CD4-positive, alpha-beta T cell treated with Interferon alpha-2 for 1 hour (primary cell): ENCODE measurements around the gene FAM135A.

ENCODE experiments used
- DNase-seq, 2 donors: peaks; one replicate each; pipeline ENCODE4 v3.0.0-alpha.2; 2020 to 2022

The FAM135A gene

GRCh38 chr6:70413114-70413991 is at the start of gene FAM135A:
Gene FAM135A, plus strand, starts transcription at chr6:70413508. Its CDS starts 14,835 bp downstream, at chr6:70428343.
- DNase-seq: peak; percentile 97

GRCh38 chr6:70363741-70364493 is 49.4 kb upstream of the FAM135A start:
- no peak for DNase-seq

- DNase-seq: peak; percentile 53 to 72
Observed at GRCh38 chr6:70369332-70369950, 43.9 kb upstream of the FAM135A start.

- DNase-seq: no peak
Observed at GRCh38 chr6:70370496-70370895, 42.8 kb upstream of the FAM135A start.

GRCh38 chr6:70371454-70372105 is 41.7 kb upstream of the FAM135A start:
- peak in 1 of 2 donors; percentile 65 for DNase-seq

GRCh38 chr6:70375166-70375565 is 38.1 kb upstream of the FAM135A start:
- DNase-seq: no peak

- no peak for DNase-seq
Observed at GRCh38 chr6:70375882-70376281, 37.4 kb upstream of the FAM135A start.

- no peak for DNase-seq
Observed at GRCh38 chr6:70376628-70377027, 36.7 kb upstream of the FAM135A start.

GRCh38 chr6:70377372-70377771 is 35.9 kb upstream of the FAM135A start:
- no peak for DNase-seq

GRCh38 chr6:70379473-70380013 is 33.8 kb upstream of the FAM135A start:
- DNase-seq: no peak

GRCh38 chr6:70380252-70380651 is 33.1 kb upstream of the FAM135A start:
- no peak for DNase-seq

- no peak for DNase-seq
Observed at GRCh38 chr6:70380771-70381416, 32.4 kb upstream of the FAM135A start.

GRCh38 chr6:70381417-70381782 is 31.9 kb upstream of the FAM135A start:
- DNase-seq: no peak

GRCh38 chr6:70385901-70386300 is 27.4 kb upstream of the FAM135A start:
- no peak for DNase-seq

GRCh38 chr6:70388814-70389213 is 24.5 kb upstream of the FAM135A start:
- no peak for DNase-seq

GRCh38 chr6:70389261-70389660 is 24.0 kb upstream of the FAM135A start:
- no peak for DNase-seq

GRCh38 chr6:70390067-70390466 is 23.2 kb upstream of the FAM135A start:
- DNase-seq: no peak

GRCh38 chr6:70391492-70391891 is 21.8 kb upstream of the FAM135A start:
- DNase-seq: no peak

GRCh38 chr6:70394518-70395300 is 18.6 kb upstream of the FAM135A start:
- no peak for DNase-seq

- no peak for DNase-seq
Observed at GRCh38 chr6:70395301-70395672, 18.0 kb upstream of the FAM135A start.

GRCh38 chr6:70396163-70396562 is 17.1 kb upstream of the FAM135A start:
- DNase-seq: no peak
